Natural killer cell (primary cell): Measurements from ENCODE around the gene ARHGAP24. TPM values are rescaled to one million over a fixed set of nuclear protein-coding genes. Genes with fewer than 3 reads are reported as not detected.

ENCODE experiments used
- ATAC-seq, 3 donors: fragments of 150-1000 bp in 2 of 3; fragments of 200-7000 bp in 1 of 3; cut with Tn5 transposase; 1 replicate in 1 of 3; 2 replicates in 2 of 3; pipeline ENCODE4 v1.10.0; 2021; ENCODE audit warnings: mild to moderate bottlenecking in 2 of 3, moderate library complexity in 2 of 3
- DNase-seq, 2 donors: peaks; one replicate each; pipeline versions ENCODE4 v3.0.0 to v3.0.0-alpha.2; 2013 to 2021; ENCODE audit warnings: mixed read lengths in 1 of 2
- H3K27ac ChIP-seq: one replicate; pipeline ENCODE4 v1.5.1; 2013; ENCODE audit warnings: mild to moderate bottlenecking, low read length
- H3K27me3 ChIP-seq: one replicate; pipeline ENCODE4 v1.6.1; 2013; ENCODE audit warnings: low read length; ENCODE audit not compliant: control insufficient read depth, insufficient read depth
- H3K36me3 ChIP-seq: one replicate; pipeline ENCODE4 v1.6.1; 2013; ENCODE audit warnings: low read length; ENCODE audit not compliant: control insufficient read depth, insufficient read depth
- H3K4me1 ChIP-seq: one replicate; pipeline ENCODE4 v1.6.1; 2013; ENCODE audit warnings: low read length; ENCODE audit not compliant: control insufficient read depth, insufficient read depth
- H3K4me3 ChIP-seq: one replicate; pipeline ENCODE4 v1.5.1; 2013; ENCODE audit warnings: low read length
- H3K9me3 ChIP-seq: one replicate; pipeline ENCODE4 v1.6.1; 2013; ENCODE audit warnings: low read length; ENCODE audit not compliant: control insufficient read depth, insufficient read depth
- H3K27ac Mint-ChIP-seq, 2 donors: one replicate each; pipeline ENCODE4 v1.8.0; 2022; ENCODE audit warnings: mild to moderate bottlenecking in 2 of 2, mixed read lengths in 2 of 2, moderate library complexity in 1 of 2
- H3K27me3 Mint-ChIP-seq, 2 donors: one replicate each; pipeline ENCODE4 v1.8.0; 2022; ENCODE audit warnings: low read depth in 2 of 2, mixed read lengths in 2 of 2
- H3K36me3 Mint-ChIP-seq: one replicate; pipeline ENCODE4 v1.8.0; 2022; ENCODE audit warnings: mixed read lengths
- H3K4me1 Mint-ChIP-seq, 2 donors: one replicate each; pipeline ENCODE4 v1.8.0; 2022; ENCODE audit warnings: mixed read lengths in 2 of 2
- H3K4me3 Mint-ChIP-seq: one replicate; pipeline ENCODE4 v1.8.0; 2022; ENCODE audit warnings: mild to moderate bottlenecking, moderate library complexity, mixed read lengths
- H3K9me3 Mint-ChIP-seq, 2 donors: one replicate each; pipeline ENCODE4 v1.8.0; 2022; ENCODE audit warnings: mixed read lengths in 2 of 2
- WGBS: methylation state at CpG from one replicate; pipeline ENCODE4 v1.1.7; 2013; ENCODE audit warnings: missing lambda C conversion rate; ENCODE audit not compliant: insufficient coverage; 5-methylcytosine and 5-hydroxymethylcytosine counted together
- intact Hi-C: fragments of 100-400 bp; cut with micrococcal nuclease; formaldehyde crosslinking; loops from one replicate; pipeline ENCODE4 v1.14.2; 2022
- total RNA-seq, 4 donors: library from RNA; stranded (reverse); fragments of 120-200 nt in 1 of 4; gene quantifications; one replicate each; pipeline versions ENCODE4 v1.2.3 to v1.2.4, GENCODE V29; 2013 to 2022
- TF ChIP-seq, protein P1 (sequence below): fragments of 200-600 bp; IDR thresholded peaks from one replicate; pipeline ENCODE4 v1.8.0; 2022; ENCODE audit warnings: antibody characterized with exemption

The ARHGAP24 gene
- total RNA-seq, 3 donors from 2014 or later (not counting 1 experiment from before 2014, with no cell fraction given): 1.7 to 3.6 (median 1.7) TPM

DNA sequence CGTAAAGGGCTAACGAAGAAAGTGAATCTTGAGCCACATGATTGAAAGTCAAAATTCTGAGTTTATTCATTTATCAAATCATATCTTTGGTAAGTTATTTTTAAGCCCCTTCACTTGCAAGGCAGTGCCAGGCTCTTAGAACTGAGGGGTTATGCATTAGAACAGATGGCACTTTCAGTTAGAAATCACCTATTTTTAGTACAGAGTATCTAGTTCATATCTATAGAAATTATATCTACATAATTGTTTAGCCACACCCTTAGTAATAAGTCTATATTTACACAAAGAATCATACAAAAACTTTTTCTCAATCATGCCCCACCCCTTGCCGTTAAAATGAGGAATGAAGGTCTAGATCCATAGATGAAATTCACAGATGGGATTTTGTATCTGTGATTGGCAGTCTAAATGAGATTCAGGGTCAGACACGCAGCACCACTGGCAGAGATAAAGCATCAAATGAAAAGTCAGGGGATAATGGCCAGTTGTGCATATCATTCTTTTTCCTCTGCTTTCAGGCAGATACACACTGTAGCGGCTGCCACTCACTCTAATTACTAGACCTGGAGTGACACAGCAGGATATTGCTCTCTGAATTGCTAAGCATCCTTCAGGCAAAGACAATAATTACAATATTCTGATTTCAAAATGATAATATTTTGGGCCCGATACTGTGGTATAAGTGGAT is 444.4 kb downstream of the ARHGAP24 start:
- no peak overlapping the region for H3K27ac Mint-ChIP-seq
- intact Hi-C loops: no loop called here
- Histone ChIP-seq H3K9me3 (no peaks in the 10 kb centered on the region), H3K27me3 (no peaks in the 10 kb centered on the region), H3K36me3 (no peaks in the 10 kb centered on the region), H3K4me3 (no peak overlapping the region), H3K4me1 (no peaks in the 10 kb centered on the region), H3K27ac (no peak overlapping the region)
- TF ChIP-seq, protein P1, sequence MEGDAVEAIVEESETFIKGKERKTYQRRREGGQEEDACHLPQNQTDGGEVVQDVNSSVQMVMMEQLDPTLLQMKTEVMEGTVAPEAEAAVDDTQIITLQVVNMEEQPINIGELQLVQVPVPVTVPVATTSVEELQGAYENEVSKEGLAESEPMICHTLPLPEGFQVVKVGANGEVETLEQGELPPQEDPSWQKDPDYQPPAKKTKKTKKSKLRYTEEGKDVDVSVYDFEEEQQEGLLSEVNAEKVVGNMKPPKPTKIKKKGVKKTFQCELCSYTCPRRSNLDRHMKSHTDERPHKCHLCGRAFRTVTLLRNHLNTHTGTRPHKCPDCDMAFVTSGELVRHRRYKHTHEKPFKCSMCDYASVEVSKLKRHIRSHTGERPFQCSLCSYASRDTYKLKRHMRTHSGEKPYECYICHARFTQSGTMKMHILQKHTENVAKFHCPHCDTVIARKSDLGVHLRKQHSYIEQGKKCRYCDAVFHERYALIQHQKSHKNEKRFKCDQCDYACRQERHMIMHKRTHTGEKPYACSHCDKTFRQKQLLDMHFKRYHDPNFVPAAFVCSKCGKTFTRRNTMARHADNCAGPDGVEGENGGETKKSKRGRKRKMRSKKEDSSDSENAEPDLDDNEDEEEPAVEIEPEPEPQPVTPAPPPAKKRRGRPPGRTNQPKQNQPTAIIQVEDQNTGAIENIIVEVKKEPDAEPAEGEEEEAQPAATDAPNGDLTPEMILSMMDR: no peak
- ATAC-seq (no peak), DNase-seq (no peak)
- no peaks in the 10 kb centered on the region for H3K27me3 Mint-ChIP-seq
- 87% methylated on average over 4 of the region's 6 CpGs for WGBS
- no peaks in the 10 kb centered on the region for H3K36me3 Mint-ChIP-seq
- no peaks in the 10 kb centered on the region for H3K4me1 Mint-ChIP-seq
- H3K9me3 Mint-ChIP-seq: peaks cover 2 to 5% of the 10 kb centered on the region in 2 donors
- H3K4me3 Mint-ChIP-seq: no peak overlapping the region

DNA sequence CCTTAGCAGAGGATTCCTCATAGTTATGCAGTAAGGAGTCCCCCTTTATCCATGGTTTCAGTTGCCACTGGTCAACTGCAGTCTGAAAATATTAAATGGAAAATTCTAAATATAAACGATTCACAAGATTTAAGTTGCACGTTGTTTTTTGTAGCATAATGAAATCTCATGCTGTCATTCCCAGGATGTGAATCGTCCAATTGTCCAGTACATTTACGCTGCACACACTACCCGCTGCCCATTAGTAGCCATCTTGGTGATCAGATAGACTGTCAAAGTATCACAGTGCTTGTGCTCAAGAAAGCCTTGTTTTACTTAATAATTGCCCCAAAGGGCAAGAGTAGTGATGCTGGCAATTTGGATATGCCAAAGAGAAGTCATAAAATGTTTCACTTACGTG is 450.1 kb downstream of the ARHGAP24 start:
- intact Hi-C loops: no loop called here
- 94% methylated on average over 6 of the region's 6 CpGs for WGBS

DNA sequence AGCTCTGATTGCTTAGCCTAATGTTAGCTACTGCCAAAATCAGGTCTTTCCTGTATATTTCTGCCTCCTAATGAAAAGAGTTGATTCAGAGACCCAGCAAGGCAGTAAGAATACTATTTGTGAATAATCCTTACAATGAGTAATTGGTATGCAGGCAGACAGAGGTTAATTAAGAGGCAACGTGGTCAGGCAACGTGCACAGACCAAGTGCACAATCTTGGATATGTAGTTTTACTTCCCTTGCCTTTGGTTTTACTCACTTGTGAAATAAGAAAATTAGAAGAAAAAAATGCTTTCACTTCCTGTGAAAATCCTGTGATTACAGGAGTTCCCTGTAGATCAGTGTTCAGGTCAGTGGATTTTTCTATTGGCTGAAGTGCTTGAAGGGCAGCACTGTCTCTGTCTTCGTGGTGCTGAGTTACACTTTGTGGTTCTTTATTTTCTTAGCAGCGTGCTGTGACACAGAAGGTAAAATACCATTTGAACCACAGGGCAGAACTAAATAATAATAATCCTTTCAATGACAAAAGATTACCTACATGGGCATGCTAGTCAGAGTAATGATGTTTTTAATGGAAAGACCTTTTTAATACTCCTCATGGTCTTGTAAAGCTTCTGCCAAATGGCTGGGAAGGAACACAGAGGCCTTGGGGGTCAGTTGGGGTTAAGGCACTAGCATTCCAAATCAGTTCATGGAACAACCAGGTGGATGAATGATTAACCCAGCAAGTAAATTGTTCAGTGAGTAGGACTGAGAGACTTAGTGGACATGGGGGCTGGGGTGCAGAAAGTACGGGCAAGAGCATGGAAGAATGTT is 454.0 kb downstream of the ARHGAP24 start:
- Mint-ChIP-seq H3K9me3 (peaks cover 0 to 2% of the 10 kb centered on the region in 2 donors), H3K36me3 (no peaks in the 10 kb centered on the region), H3K27ac (no peak overlapping the region), H3K4me3 (no peak overlapping the region), H3K27me3 (no peaks in the 10 kb centered on the region), H3K4me1 (peaks cover 0 to 6% of the 10 kb centered on the region in 2 donors)
- Histone ChIP-seq H3K27me3 (no peaks in the 10 kb centered on the region), H3K36me3 (no peaks in the 10 kb centered on the region), H3K27ac (no peak overlapping the region), H3K9me3 (no peaks in the 10 kb centered on the region), H3K4me3 (no peak overlapping the region), H3K4me1 (no peaks in the 10 kb centered on the region)
- DNase-seq (no peak), ATAC-seq (no peak)
- intact Hi-C loops: no loop called here
- 33% methylated on average over 4 of the region's 5 CpGs for whole genome bisulfite sequencing
- TF ChIP-seq, protein P1: no peak

More for the DNA sequence above, 450.1 kb downstream of the ARHGAP24 start:
- Histone ChIP-seq H3K4me3 (no peak overlapping the region), H3K27me3 (no peaks in the 10 kb centered on the region), H3K36me3 (no peaks in the 10 kb centered on the region), H3K9me3 (no peaks in the 10 kb centered on the region), H3K4me1 (no peaks in the 10 kb centered on the region), H3K27ac (no peak overlapping the region)
- Mint-ChIP-seq H3K9me3 (peaks cover 2% of the 10 kb centered on the region in 2 donors), H3K36me3 (no peaks in the 10 kb centered on the region), H3K4me3 (no peak overlapping the region), H3K27me3 (no peaks in the 10 kb centered on the region), H3K27ac (no peak overlapping the region), H3K4me1 (peaks cover 0 to 6% of the 10 kb centered on the region in 2 donors)
- no peak for ATAC-seq
- TF ChIP-seq, protein P1: no peak
- DNase-seq: no peak
